ENCODE data around the gene ING5. TPM values are rescaled to one million over a fixed set of nuclear protein-coding genes. Genes with fewer than 3 reads are reported as not detected.

ING5 gene
- total RNA-seq, 1 experiment from 2014 or later, result 35.1 TPM

DNA sequence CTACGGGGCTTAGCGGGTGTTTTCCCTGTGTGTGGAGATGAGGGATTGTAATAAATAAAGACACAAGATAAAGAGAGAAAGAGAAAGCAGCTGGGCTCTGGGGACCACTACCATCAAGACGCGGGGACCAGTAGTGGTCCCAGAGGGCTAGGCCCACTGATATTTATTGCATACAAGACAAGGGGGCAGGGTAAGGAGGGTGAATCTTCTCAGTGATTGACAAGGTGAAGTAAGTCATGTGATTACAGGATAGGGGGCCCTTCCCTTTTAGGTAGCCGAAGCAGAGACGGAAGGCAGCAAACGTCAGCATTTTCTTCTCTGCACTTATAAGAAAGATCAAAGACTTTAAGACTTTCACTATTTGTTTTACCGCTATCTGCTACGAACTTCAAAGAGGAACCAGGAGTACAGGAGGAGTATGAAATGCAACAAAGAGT, 70.2 kb downstream of the ING5 start:
- CTCF ChIA-PET, result no interaction called here
- peaks cover 23% of the 10 kb centered on the region for H3K36me3 Mint-ChIP-seq (ENCODE audit: insufficient read depth, unreplicated experiment)
- no peaks in the 10 kb centered on the region for H3K9me3 Mint-ChIP-seq (ENCODE audit: low read depth, unreplicated experiment)
- TF ChIP-seq, protein P1, sequence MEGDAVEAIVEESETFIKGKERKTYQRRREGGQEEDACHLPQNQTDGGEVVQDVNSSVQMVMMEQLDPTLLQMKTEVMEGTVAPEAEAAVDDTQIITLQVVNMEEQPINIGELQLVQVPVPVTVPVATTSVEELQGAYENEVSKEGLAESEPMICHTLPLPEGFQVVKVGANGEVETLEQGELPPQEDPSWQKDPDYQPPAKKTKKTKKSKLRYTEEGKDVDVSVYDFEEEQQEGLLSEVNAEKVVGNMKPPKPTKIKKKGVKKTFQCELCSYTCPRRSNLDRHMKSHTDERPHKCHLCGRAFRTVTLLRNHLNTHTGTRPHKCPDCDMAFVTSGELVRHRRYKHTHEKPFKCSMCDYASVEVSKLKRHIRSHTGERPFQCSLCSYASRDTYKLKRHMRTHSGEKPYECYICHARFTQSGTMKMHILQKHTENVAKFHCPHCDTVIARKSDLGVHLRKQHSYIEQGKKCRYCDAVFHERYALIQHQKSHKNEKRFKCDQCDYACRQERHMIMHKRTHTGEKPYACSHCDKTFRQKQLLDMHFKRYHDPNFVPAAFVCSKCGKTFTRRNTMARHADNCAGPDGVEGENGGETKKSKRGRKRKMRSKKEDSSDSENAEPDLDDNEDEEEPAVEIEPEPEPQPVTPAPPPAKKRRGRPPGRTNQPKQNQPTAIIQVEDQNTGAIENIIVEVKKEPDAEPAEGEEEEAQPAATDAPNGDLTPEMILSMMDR (IDR thresholded peaks at IDR 0.05; ENCODE audit: unreplicated experiment), result no peak
- no peaks in the 10 kb centered on the region for H3K27me3 Mint-ChIP-seq (ENCODE audit: unreplicated experiment)
- intact Hi-C loops (cut with micrococcal nuclease; ENCODE audit: unreplicated experiment), result no loop called here
- H3K4me1 Mint-ChIP-seq (ENCODE audit: low read depth, unreplicated experiment), result peaks cover 9% of the 10 kb centered on the region
- no peak overlapping the region for H3K27ac Mint-ChIP-seq (ENCODE audit: unreplicated experiment)
- no peak for DNase-seq
- no peak overlapping the region for H3K4me3 Mint-ChIP-seq (ENCODE audit: low read depth, unreplicated experiment)
- BruUV-seq (replicated peaks), result no TSS peak

DNA sequence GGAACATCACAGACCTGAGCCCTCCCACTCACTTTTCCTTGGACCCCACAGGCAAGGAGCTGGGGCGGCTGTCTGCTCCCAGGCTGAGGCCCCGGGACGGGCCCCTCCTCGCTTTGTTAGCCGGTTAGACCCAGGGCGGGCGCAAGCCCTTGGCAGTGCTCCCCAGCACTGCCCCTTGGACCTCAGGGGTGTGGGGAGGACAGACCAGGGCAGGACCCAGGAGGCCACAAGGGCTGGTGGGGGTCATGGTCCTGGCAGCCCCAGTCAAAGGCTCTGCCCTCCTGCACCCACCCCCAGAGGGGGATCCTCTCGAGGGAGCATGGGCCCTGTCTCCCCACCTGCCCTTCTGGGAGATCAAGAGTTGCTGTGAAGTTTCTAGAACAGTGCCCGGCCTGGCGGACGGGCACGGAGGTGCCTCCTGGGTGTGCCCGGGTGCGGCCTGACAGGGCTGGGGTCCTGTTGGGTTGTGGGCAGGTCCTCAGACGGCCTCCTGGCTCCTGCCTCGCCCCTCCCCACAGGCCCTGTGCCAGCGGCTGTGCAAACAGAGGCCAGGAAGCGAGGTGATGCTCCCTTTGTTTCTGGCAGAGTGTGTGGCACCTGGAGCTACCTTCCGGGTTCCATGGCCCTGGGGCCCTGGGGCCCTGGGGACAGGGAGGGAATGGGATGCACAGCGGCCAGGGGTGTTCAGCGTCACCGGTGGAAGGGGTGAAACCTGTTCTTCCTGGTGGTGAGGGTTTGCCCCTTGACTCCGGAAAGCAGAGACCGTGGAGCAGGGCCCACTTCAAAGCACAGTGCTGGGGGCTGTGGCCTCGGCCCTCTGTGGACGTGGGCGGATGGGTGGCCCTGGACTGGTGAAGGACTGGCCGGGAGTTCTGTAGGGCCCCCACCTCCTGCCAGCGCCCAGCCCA, 71.9 kb downstream of the ING5 start:
- H3K27ac Mint-ChIP-seq (ENCODE audit: unreplicated experiment), result no peak overlapping the region
- H3K4me3 Mint-ChIP-seq (ENCODE audit: low read depth, unreplicated experiment), result no peak overlapping the region
- peaks cover 16% of the 10 kb centered on the region for H3K36me3 Mint-ChIP-seq (ENCODE audit: insufficient read depth, unreplicated experiment)
- peak; percentile 43 for DNase-seq
- intact Hi-C loops (cut with micrococcal nuclease; ENCODE audit: unreplicated experiment), result no loop called here
- BruUV-seq (replicated peaks), result no TSS peak
- no peaks in the 10 kb centered on the region for H3K9me3 Mint-ChIP-seq (ENCODE audit: low read depth, unreplicated experiment)
- CTCF ChIA-PET, result interaction anchor here (1.2 kb wide), 1 partner anchor 10 kb away, joined by 4 read pairs; no protein-coding TSS in a partner anchor
- TF ChIP-seq, protein P1 (IDR thresholded peaks at IDR 0.05; ENCODE audit: unreplicated experiment), result no peak
- H3K27me3 Mint-ChIP-seq (ENCODE audit: unreplicated experiment), result no peaks in the 10 kb centered on the region
- H3K4me1 Mint-ChIP-seq (ENCODE audit: low read depth, unreplicated experiment), result peaks cover 9% of the 10 kb centered on the region

DNA sequence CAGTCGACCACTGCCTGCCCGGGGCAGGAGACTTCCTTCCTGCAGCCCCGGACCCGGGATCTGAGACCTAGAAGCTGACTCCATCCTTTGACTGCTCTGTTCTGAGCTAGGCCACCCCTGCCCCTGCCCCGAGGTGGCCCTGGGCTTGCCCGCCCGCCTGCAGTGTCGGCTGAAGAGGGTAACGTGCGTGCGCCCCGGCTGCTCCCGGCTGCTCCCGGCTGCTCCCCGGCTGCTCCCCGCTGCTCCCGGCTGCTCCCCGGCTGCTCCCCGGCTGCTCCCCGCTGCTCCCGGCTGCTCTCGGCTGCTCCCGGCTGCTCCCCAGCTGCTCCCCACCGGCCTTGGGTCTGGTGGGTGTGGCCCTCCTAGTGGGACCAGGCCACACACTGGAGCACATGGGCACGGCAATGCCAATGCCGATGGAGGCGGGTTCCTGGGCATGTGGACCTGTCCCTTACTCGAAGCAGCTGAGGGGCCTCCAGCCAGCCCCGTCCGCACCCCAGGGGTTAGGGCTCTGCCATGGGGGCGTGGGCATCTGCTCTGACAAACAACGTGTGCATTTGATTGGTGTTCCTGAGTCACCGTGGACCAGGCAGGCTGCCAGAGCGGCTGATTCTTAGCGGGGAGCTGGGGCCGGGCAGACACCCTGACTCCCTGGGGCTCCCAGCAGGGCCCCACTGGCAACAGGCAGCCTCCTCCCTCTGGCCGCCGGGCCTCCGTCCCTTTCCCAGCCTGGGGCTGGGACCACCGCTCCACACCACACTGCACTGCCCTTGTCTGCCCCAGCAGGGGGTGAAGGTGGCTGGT, 72.8 kb downstream of the ING5 start:
- TF ChIP-seq, protein P1 (IDR thresholded peaks at IDR 0.05; ENCODE audit: unreplicated experiment), result no peak
- Mint-ChIP-seq H3K36me3 (ENCODE audit: insufficient read depth, unreplicated experiment) (peaks cover 12% of the 10 kb centered on the region), H3K27me3 (ENCODE audit: unreplicated experiment) (no peaks in the 10 kb centered on the region), H3K4me1 (ENCODE audit: low read depth, unreplicated experiment) (peaks cover 9% of the 10 kb centered on the region), H3K27ac (ENCODE audit: unreplicated experiment) (no peak overlapping the region), H3K4me3 (ENCODE audit: low read depth, unreplicated experiment) (peak overlapping the region; percentile 55), H3K9me3 (ENCODE audit: low read depth, unreplicated experiment) (no peaks in the 10 kb centered on the region)
- intact Hi-C loops (cut with micrococcal nuclease; ENCODE audit: unreplicated experiment), result no loop called here
- CTCF ChIA-PET, result interaction anchor here (1.2 kb wide), 1 partner anchor 10 kb away, joined by 4 read pairs; no protein-coding TSS in a partner anchor
- no TSS peak for BruUV-seq (replicated peaks)
- DNase-seq, result peak; percentile 62

DNA sequence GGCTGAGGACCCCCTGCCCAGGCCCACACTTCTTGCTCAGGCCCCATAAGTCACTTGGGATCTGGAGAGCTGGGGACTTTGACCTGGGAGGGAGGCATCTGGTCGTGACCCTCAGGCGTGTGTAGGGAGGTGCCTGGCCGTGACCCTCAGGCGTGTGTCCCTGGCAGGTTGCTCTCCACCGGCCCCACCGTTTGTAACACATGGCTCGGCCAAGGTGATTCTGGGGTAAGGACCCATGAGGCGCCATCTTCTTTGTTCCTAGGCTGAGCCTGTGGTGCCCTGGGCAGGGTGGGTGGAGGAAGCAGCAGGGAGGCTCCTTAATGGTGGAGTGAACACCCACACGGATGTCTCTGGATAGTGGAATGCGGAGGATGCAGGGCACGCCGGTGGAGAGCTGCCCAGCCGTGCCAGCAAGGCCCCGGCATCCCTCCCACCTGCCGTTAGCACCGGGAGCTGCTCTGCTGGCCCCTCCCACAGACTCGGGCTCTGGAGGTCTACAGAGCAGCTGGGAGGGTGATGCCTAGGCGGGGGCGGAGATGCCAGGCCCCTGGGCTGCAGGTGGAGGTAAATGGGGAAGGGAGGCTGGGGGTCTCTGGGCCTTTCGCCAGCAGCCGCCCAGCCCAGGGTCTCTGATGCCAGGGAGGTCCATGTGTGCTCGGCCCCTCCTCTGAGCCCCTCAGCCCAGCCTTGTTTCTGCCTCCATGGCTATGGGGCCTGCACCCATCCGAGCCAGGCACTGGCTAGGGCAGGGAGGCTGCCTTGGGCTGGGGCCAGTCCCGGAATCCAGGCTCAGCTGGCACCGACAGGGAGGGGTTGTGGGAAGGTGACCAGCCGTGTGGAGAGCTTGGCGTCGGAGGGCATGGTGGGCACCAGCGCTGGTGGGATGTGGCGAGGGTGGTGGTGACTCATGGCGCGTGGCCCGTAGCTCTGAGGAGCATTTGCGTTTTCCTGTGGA, 73.7 kb downstream of the ING5 start:
- Mint-ChIP-seq H3K4me3 (ENCODE audit: low read depth, unreplicated experiment) (no peak overlapping the region), H3K27ac (ENCODE audit: unreplicated experiment) (no peak overlapping the region), H3K27me3 (ENCODE audit: unreplicated experiment) (no peaks in the 10 kb centered on the region), H3K4me1 (ENCODE audit: low read depth, unreplicated experiment) (peaks cover 9% of the 10 kb centered on the region), H3K9me3 (ENCODE audit: low read depth, unreplicated experiment) (no peaks in the 10 kb centered on the region), H3K36me3 (ENCODE audit: insufficient read depth, unreplicated experiment) (peaks cover 12% of the 10 kb centered on the region)
- no TSS peak for BruUV-seq (replicated peaks)
- intact Hi-C loops (cut with micrococcal nuclease; ENCODE audit: unreplicated experiment), result no loop called here
- DNase-seq, result no peak
- CTCF ChIA-PET, result no interaction called here
- TF ChIP-seq, protein P1 (IDR thresholded peaks at IDR 0.05; ENCODE audit: unreplicated experiment), result no peak

Measured in Calu3 (cell line).